ENCODE data around the gene SDF2. TPM values are rescaled to one million over a fixed set of nuclear protein-coding genes. Genes with fewer than 3 reads are reported as not detected.

The SDF2 gene
- total and polyA plus RNA-seq, 10 donors, result 28.7 to 54.5 (median 46.5) TPM

GRCh38 chr17:28657756-28658155 lies 4.0 kb downstream of the SDF2 start:
- H3K9me3 ChIP-seq, result peaks cover 0 to 3% (median 0%) of the 10 kb centered on the region in 8 donors
- TF ChIP-seq POLR2AphosphoS5 (IDR thresholded peaks at IDR 0.05) (no peak), CTCF (IDR thresholded peaks at IDR 0.05 in 8 of 11, conservative IDR thresholded peaks at IDR 0.05 in 3 of 11) (no peak), POLR2A (IDR thresholded peaks at IDR 0.05) (no peak)
- intact Hi-C loops (cut with DNase I; ENCODE audit: low total_unique reads), result no loop called here
- WGBS, 5 donors, result 79 to 91% (median 82%) methylated on average over 5 of the region's 5 CpGs
- peaks cover 14 to 53% (median 22%) of the 10 kb centered on the region in 6 donors for H3K4me1 ChIP-seq
- DNase-seq, result no peak
- H3K27me3 ChIP-seq (replicated peaks in 1 of 7), result no peaks in the 10 kb centered on the region
- no peak overlapping the region for H3K4me3 ChIP-seq
- peaks cover 0 to 77% (median 46%) of the 10 kb centered on the region in 6 donors for H3K36me3 ChIP-seq
- H3K27ac ChIP-seq, result peak overlapping the region in 1 of 8 donors; percentile 18

GRCh38 chr17:28655160-28655559 lies 6.5 kb downstream of the SDF2 start:
- intact Hi-C loops (cut with DNase I; ENCODE audit: low total_unique reads), result no loop called here
- Histone ChIP-seq H3K36me3 (peaks cover 0 to 100% (median 66%) of the 10 kb centered on the region in 6 donors), H3K4me1 (peaks cover under 1 to 34% (median 5%) of the 10 kb centered on the region in 6 donors), H3K4me3 (no peak overlapping the region), H3K27me3 (replicated peaks in 1 of 7) (no peaks in the 10 kb centered on the region), H3K9me3 (peaks cover 0 to 3% (median 0%) of the 10 kb centered on the region in 8 donors), H3K27ac (no peak overlapping the region)
- WGBS, 5 donors, result 87 to 96% (median 91%) methylated on average over 5 of the region's 5 CpGs
- DNase-seq, result no peak
- TF ChIP-seq POLR2A (IDR thresholded peaks at IDR 0.05), result no peak
- no peak for TF ChIP-seq CTCF (IDR thresholded peaks at IDR 0.05 in 8 of 11, conservative IDR thresholded peaks at IDR 0.05 in 3 of 11)
- no peak for TF ChIP-seq POLR2AphosphoS5 (IDR thresholded peaks at IDR 0.05)

- H3K4me1 ChIP-seq, result peaks cover 22 to 39% (median 30%) of the 10 kb centered on the region in 6 donors
- H3K36me3 ChIP-seq, result peaks cover 0 to 63% (median 33%) of the 10 kb centered on the region in 6 donors
- no peak for DNase-seq
- TF ChIP-seq CTCF (IDR thresholded peaks at IDR 0.05 in 8 of 11, conservative IDR thresholded peaks at IDR 0.05 in 3 of 11) (no peak), POLR2AphosphoS5 (IDR thresholded peaks at IDR 0.05) (no peak), POLR2A (IDR thresholded peaks at IDR 0.05) (no peak)
- intact Hi-C loops (cut with DNase I; ENCODE audit: low total_unique reads), result no loop called here
- no peaks in the 10 kb centered on the region for H3K9me3 ChIP-seq
- WGBS, 5 donors, result 88 to 100% (median 98%) methylated on average over 2 of the region's 2 CpGs
- H3K4me3 ChIP-seq, result no peak overlapping the region
- H3K27me3 ChIP-seq (replicated peaks in 1 of 7), result no peaks in the 10 kb centered on the region
- no peak overlapping the region for H3K27ac ChIP-seq
Observed at GRCh38 chr17:28648698-28649097, 13.0 kb downstream of the SDF2 start.

- no peak for TF ChIP-seq POLR2AphosphoS5 (IDR thresholded peaks at IDR 0.05)
- no peak for TF ChIP-seq CTCF (IDR thresholded peaks at IDR 0.05 in 8 of 11, conservative IDR thresholded peaks at IDR 0.05 in 3 of 11)
- TF ChIP-seq POLR2A (IDR thresholded peaks at IDR 0.05), result no peak
- no peaks in the 10 kb centered on the region for H3K9me3 ChIP-seq
- peaks cover 31 to 64% (median 51%) of the 10 kb centered on the region in 6 donors for H3K4me1 ChIP-seq
- intact Hi-C loops (cut with DNase I; ENCODE audit: low total_unique reads), result no loop called here
- H3K27ac ChIP-seq, result peak overlapping the region; percentile 93 to 99 (median 96)
- no peaks in the 10 kb centered on the region for H3K27me3 ChIP-seq (replicated peaks in 1 of 7)
- no peak for DNase-seq
- peaks cover 2 to 62% (median 42%) of the 10 kb centered on the region in 6 donors for H3K36me3 ChIP-seq
- WGBS, 5 donors, result 48 to 68% (median 52%) methylated on average over 12 of the region's 12 CpGs
- H3K4me3 ChIP-seq, result peak overlapping the region in 4 of 8 donors; percentile 6 to 97 (median 89)
Observed at GRCh38 chr17:28646039-28646754, 15.5 kb downstream of the SDF2 start.
